ENCODE data around the gene ALKBH2.
"Not testable (repeated sequence)": the region's sequence is repeated elsewhere in the genome, so short reads cannot be mapped to it uniquely, and the experiment has no call there.

The ALKBH2 gene

GRCh38 chr12:109065154-109065852 lies 28.0 kb downstream of the ALKBH2 start:
- DNase-seq: no peak

DNA sequence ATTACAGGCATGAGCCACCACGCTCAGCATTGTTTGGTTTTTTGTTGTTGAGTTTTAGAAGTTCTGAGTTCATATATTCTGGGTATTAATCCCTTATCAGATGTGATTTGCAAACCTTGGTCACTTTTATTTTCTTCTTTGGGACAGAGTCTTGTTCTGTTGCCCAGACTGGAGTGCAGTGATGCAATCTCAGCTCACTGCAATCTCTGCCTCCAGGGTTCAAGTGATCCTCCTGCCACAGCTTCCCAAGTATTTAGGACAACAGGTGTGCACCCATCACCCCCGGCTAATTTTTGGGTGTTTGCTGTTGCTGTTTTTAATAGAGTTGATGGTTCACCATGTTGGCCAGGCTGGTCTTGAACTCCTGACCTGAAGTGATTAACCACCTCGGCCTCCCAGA lies 29.1 kb downstream of the ALKBH2 start:
- no peak for DNase-seq

DNA sequence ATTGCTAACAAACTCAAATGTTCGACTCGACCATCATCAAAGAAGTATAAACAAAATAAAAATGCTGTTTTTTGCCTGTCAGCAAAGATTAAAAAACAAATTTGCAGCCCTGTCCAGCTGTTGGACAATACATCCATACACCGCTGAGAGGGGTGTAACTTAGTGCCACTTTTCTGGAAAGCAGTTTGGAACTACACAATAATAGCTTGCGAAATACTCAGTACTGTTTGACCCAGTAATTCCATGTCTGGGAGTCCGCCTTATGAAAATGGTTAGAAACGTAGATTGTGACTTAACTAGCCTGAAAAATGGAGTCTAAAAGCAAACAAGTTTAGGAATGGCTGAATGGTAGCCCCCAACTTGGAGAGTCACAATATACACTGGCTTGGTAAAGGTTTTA lies 34.5 kb downstream of the ALKBH2 start:
- no peak for DNase-seq

DNA sequence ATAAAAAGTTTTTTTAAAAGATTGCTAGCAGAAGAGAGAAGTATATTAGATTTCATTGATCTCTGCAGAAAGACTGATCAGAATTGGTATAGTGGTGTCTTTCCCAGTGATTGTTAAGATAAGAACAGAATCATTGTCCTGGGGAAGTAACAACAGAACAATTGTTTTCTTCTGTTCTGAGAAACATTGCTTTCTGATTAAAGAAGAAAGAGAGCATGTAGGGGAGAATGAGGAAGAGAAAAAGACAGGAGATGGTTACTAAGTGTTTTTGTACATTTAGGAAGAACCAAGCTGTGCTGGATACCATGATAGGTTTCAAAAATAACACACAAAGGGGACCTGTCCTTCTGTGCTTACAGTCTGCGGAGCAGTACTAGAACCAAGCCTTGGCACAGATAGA lies 35.9 kb downstream of the ALKBH2 start:
- no peak for DNase-seq

GRCh38 chr12:109056891-109057290 lies 36.4 kb downstream of the ALKBH2 start:
- DNase-seq: no peak

DNA sequence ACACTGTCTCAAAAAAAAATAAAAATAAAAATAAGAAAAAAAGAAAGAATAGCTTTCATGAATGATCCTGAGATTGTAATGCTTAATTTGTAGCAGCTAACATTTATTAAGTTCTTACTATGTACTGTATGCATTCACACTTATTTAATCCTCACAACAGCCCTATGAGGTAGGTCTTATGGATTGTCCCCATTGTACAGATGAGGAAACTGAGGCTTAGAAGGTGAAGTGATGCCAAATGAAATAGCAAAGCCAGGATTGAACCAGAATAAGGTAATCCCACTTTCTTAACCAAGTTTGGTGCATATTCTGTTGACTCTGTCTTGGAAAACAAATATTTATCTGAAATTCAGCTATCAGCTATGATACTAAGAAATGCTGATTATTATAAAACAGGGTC lies 38.8 kb downstream of the ALKBH2 start:
- no peak for DNase-seq

DNA sequence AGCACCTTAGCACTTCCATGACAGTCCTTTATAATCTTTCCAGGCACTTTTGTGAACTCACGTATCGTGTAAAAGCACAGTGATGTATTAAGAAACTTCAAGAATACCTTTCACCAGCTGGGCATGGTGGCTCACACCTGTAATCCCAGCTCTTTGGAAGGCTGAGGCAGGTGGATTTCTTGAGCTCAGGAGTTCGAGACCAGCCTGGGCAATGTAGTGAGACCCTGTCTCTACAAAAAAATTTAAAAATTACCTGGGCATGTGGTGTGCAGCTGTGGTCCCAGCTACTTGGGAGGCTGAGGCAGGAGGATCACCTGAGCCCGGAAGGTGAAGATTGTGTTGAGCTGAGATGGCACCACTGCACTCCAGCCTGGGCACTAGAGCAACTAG lies 39.2 kb downstream of the ALKBH2 start:
- DNase-seq: not testable (repeated sequence)

DNA sequence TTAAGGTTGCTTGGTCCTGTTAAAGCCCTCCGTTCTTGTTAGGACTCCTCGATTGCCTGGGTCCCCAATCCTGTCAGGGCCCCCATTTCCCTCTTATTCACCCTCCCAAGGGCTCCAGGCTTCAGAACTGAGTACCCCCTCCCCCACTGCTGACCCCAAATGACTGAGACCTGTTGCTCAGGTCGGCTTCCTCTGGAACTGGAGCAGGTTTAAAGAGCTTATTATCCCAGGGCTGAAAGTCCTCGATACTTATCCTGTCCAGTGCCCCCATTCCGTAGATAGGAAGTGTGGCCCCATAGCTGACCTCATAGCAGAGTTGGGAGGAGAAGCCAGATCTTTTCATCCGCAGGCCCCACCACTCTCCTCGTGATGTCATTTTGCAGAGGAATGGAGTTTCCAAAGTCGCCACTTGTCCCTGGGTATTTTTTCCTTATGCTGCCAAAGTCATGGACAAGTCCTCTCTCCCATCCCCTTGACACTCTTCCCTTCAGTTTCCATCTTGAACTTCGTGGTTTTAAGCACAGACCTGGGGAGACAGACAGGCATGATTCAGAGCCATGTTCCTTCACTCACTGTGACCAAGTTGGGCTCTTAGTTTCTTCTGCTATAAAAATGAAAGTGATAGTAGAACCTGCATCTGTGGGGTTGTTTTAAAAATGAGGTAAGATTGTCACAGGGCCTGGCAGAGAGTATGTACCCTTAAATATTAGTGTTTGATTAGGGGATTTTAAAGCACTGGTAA lies 39.7 kb downstream of the ALKBH2 start:
- DNase-seq: no peak

GRCh38 chr12:109052414-109053323 lies 40.6 kb downstream of the ALKBH2 start, which contains the start of gene USP30:
Gene USP30 (plus strand): TSS chr12:109052576. CDS start chr12:109052679, 103 bp downstream.
- peak; percentile 69 for DNase-seq

DNA sequence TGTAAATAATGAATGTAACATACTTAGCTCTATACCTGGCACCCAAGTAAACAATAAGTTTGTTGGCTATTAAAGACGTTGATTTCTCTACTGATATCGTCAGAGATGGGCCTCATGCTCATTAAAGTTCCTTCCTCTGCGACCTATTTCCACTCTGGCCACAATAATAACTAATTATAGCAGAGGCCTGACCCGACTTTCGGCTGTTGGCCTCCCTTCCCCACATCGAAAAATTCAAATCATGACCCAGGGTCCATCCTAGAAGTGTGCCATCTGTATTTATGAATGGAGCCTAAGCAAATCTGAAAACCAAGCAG lies 41.2 kb downstream of the ALKBH2 start:
- no peak for DNase-seq

DNA sequence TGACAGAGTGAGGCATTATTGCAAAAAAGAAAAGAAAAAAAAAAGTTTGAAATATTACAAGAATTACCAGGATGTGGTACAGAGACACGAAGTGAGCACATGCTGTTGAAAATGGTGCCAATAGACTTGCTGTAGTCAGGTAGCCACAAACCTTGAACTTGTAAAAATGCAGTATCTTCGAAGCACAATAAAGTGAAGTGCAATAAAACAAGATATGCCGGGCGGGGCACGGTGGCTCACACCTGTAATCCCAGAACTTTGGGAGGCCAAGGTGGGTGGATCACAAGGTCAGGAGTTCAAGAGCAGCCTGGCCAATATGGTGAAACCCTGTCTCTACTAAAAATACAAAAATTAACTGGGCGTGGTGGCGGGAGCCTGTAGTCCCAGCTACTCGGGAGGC lies 43.5 kb downstream of the ALKBH2 start:
- not testable (repeated sequence) for DNase-seq

- DNase-seq: not testable (repeated sequence)
Measured at GRCh38 chr12:109048706-109049105, 44.6 kb downstream of the ALKBH2 start.

GRCh38 chr12:109047081-109047805 lies 46.0 kb downstream of the ALKBH2 start:
- no peak for DNase-seq

- no peak for DNase-seq
Measured at GRCh38 chr12:109044241-109044640, 49.0 kb downstream of the ALKBH2 start.
